Suppressor macrophage (primary cell): ENCODE data around the gene KRTAP10-3.

ENCODE experiments used
- DNase-seq, 4 experiments: peaks; one replicate each; pipeline ENCODE4 v3.0.0-alpha.2; 2020 to 2022

The KRTAP10-3 gene

GRCh38 chr21:44547656-44548331 lies 10.8 kb downstream of the KRTAP10-3 start:
- DNase-seq = no peak

GRCh38 chr21:44544566-44544965 lies 14.0 kb downstream of the KRTAP10-3 start:
- DNase-seq = no peak

- no peak for DNase-seq
These were observed 15.9 kb downstream of the KRTAP10-3 start for GRCh38 chr21:44542716-44543115.

- no peak for DNase-seq
These were observed 17.8 kb downstream of the KRTAP10-3 start for GRCh38 chr21:44540741-44541288.

- DNase-seq = no peak
These were observed 18.5 kb downstream of the KRTAP10-3 start, which contains the start of gene KRTAP10-1 for GRCh38 chr21:44539991-44540666. TSS of gene KRTAP10-1 (minus strand) at chr21:44540195. CDS start at chr21:44540150, 45 bp downstream.

- no peak for DNase-seq
These were observed 19.5 kb downstream of the KRTAP10-3 start for GRCh38 chr21:44539046-44539445.

- no peak for DNase-seq
These were observed 20.4 kb downstream of the KRTAP10-3 start for GRCh38 chr21:44537930-44538911.

- DNase-seq = no peak
These were observed 22.6 kb downstream of the KRTAP10-3 start for GRCh38 chr21:44535963-44536362.

- no peak for DNase-seq
These were observed 23.9 kb downstream of the KRTAP10-3 start for GRCh38 chr21:44534688-44535087.

GRCh38 chr21:44533891-44534627 lies 24.5 kb downstream of the KRTAP10-3 start:
- no peak for DNase-seq

GRCh38 chr21:44533121-44533890 lies 25.3 kb downstream of the KRTAP10-3 start:
- DNase-seq = no peak

- no peak for DNase-seq
These were observed 25.9 kb downstream of the KRTAP10-3 start for GRCh38 chr21:44532712-44533111.

- no peak for DNase-seq
These were observed 26.7 kb downstream of the KRTAP10-3 start for GRCh38 chr21:44531606-44532564.

- no peak for DNase-seq
These were observed 27.5 kb downstream of the KRTAP10-3 start for GRCh38 chr21:44530903-44531605.

- DNase-seq = no peak
These were observed 28.2 kb downstream of the KRTAP10-3 start for GRCh38 chr21:44530221-44530902.

GRCh38 chr21:44529503-44530125 lies 29.0 kb downstream of the KRTAP10-3 start:
- no peak for DNase-seq

GRCh38 chr21:44529011-44529421 lies 29.6 kb downstream of the KRTAP10-3 start:
- DNase-seq = no peak

GRCh38 chr21:44528634-44528995 lies 30.0 kb downstream of the KRTAP10-3 start:
- DNase-seq = no peak
